ENCODE data around the gene HOXA4. TPM values are rescaled to one million over a fixed set of nuclear protein-coding genes. Genes with fewer than 3 reads are reported as not detected.

The HOXA4 gene
- total and polyA plus RNA-seq, 12 donors = 0.20 to 1.2 (median 0.59) TPM; not detected in 4

DNA sequence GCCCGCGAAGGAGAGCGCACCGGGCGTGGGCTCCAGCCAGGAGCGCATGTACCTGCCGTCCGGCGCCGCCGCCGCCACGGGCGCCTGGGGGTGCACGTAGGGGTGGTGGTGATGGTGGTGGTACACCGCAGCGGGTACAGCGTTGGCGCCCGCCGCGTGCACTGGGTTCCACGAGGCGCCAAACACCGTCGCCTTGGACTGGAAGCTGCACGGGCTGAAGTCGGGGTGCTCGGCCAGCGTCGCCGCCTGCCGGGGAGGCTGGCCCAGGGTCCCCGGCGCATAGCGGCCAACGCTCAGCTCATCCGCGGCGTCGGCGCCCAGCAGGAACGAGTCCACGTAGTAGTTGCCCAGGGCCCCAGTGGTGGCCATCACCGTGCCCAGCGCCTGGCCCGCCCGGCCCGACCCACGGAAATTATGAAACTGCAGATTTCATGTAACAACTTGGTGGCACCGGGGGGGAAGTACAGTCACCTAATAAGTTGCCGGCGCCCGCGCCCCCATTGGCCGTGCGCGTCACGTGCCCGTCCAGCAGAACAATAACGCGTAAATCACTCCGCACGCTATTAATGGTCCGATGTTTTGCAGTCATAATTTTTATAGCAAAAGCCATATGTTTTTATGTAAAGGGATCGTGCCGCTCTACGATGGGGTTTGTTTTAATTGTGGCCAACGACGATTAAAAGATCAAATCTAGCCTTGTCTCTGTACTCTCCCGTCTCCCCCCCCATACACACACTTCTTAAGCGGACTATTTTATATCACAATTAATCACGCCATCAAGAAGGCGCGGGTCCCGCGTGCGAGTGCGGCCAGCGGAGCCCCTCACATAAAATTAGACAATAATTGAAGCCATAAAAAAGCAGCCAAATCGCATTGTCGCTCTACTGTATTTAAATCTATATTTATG lies 34.8 kb upstream of the HOXA4 start, which contains the start of gene HOXA9:
HOXA9 (minus strand) TSS at position 449 of the 907 bp plus-strand sequence; CDS start at position 369, 80 bp downstream.
- H3K4me1 ChIP-seq = peaks cover 8 to 76% (median 40%) of the 10 kb centered on the region in 9 donors
- no peak for TF ChIP-seq CTCF (IDR thresholded peaks at IDR 0.05)
- WGBS, 2 donors = 5% methylated on average over 82 of the region's 82 CpGs
- intact Hi-C loops (cut with DNase I) = loop anchor here in 7 of 10 donors (10.0 kb wide), 6 partner anchors 311 to 1301 kb away; no protein-coding TSS in a partner anchor
- H3K27me3 ChIP-seq = peaks cover 77 to 100% (median 100%) of the 10 kb centered on the region in 7 donors
- peaks cover 0 to 15% (median 0%) of the 10 kb centered on the region in 9 donors for H3K36me3 ChIP-seq
- peak in 2 of 8 donors; percentile 8 to 10 for ATAC-seq
- peak within 1 kb of the TSS in 7 of 10 donors; percentile 1 to 49 (median 26) for H3K4me3 ChIP-seq
- H3K27ac ChIP-seq = peak within 1 kb of the TSS in 1 of 10 donors; percentile 53
- H3K9me3 ChIP-seq = no peaks in the 10 kb centered on the region
- no peak for DNase-seq

DNA sequence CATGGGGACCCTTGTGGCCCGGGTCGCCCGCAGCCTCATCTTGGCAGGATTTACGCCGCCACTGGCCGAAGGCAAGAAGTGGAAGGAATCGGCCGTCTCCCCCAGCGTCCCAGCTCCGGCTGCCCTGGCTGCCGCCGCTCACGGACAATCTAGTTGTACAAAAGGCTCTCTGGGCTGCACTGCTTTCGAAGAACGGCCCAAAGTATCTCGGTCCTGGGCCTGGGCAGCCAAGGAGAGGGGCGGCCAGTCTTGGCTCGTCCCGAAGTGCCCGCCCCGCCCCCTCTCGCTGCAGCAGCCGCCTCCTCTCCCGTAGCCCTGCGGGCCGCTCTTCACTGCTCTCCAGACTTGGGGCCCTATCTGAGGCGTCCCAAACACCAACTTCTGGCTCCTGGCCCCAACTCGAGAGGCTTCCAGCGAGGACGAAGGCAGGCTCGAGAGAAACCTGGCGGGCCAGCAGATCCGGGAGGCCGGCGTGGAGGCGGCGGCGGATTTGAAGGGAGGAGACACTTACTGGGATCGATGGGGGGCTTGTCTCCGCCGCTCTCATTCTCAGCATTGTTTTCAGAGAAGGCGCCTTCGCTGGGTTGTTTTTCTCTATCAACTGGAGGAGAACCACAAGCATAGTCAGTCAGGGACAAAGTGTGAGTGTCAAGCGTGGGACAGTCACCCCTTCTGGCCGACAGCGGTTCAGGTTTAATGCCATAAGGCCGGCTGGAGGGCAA lies 34.0 kb upstream of the HOXA4 start:
- H3K4me3 ChIP-seq = peak overlapping the region in 5 of 10 donors; percentile 7 to 49 (median 26)
- H3K27me3 ChIP-seq = peaks cover 74 to 100% (median 100%) of the 10 kb centered on the region in 7 donors
- intact Hi-C loops (cut with DNase I) = loop anchor here in 9 of 10 donors (5.0 to 10.0 kb wide), 11 partner anchors 310 to 1300 kb away; no protein-coding TSS in a partner anchor
- no peak for TF ChIP-seq CTCF (IDR thresholded peaks at IDR 0.05)
- DNase-seq (no peak), ATAC-seq (no peak)
- H3K36me3 ChIP-seq = peaks cover 0 to 15% (median 0%) of the 10 kb centered on the region in 9 donors
- peaks cover 8 to 76% (median 40%) of the 10 kb centered on the region in 9 donors for H3K4me1 ChIP-seq
- no peaks in the 10 kb centered on the region for H3K9me3 ChIP-seq
- H3K27ac ChIP-seq = peak overlapping the region in 1 of 10 donors; percentile 53
- 4 to 5% methylated on average over 47 of the region's 47 CpGs for WGBS, 2 donors

- TF ChIP-seq CTCF (IDR thresholded peaks at IDR 0.05) = peak in 1 of 9 donors; percentile 10
- 11 to 18% methylated on average over 12 of the region's 12 CpGs for WGBS, 2 donors
- intact Hi-C loops (cut with DNase I) = loop anchor here in 9 of 10 donors (5.0 to 10.0 kb wide), 11 partner anchors 309 to 1299 kb away; no protein-coding TSS in a partner anchor
- Histone ChIP-seq H3K4me1 (peaks cover 8 to 72% (median 40%) of the 10 kb centered on the region in 9 donors), H3K27me3 (peaks cover 73 to 100% (median 100%) of the 10 kb centered on the region in 7 donors), H3K27ac (no peak overlapping the region), H3K36me3 (peaks cover 0 to 15% (median 0%) of the 10 kb centered on the region in 9 donors), H3K4me3 (peak overlapping the region in 1 of 10 donors; percentile 49), H3K9me3 (no peaks in the 10 kb centered on the region)
- DNase-seq (no peak), ATAC-seq (no peak)
Measured at GRCh38 chr7:27164045-27164366, 33.4 kb upstream of the HOXA4 start.

Measured in heart right ventricle (tissue), 16 donors.